GM12892 (cell line): ENCODE results near the gene KRTAP4-11.

Experiments
- POLR2A ChIP-seq: IDR thresholded peaks from 2 replicates; pipeline ENCODE4 v1.6.1; 2011; ENCODE audit warnings: low read depth, low read length, control low read depth
- POLR2AphosphoS5 ChIP-seq: IDR thresholded peaks from 2 replicates; pipeline ENCODE4 v1.6.1; 2011; ENCODE audit warnings: low read depth, low read length, control low read depth
- TAF1 ChIP-seq: IDR thresholded peaks from 2 replicates; pipeline ENCODE4 v1.6.1; 2011; ENCODE audit warnings: low read depth, mild to moderate bottlenecking, control low read depth, low read length, borderline replicate concordance

- no peak for TF ChIP-seq POLR2AphosphoS5
- TF ChIP-seq TAF1: no peak
- TF ChIP-seq POLR2A: no peak
Measured at GRCh38 chr17:41111151-41111885, 6.9 kb downstream of the KRTAP4-11 start.
